ENCODE data around the gene RPS6KA3. TPM values are rescaled to one million over a fixed set of nuclear protein-coding genes. Genes with fewer than 3 reads are reported as not detected.

Gene RPS6KA3
- total and polyA plus RNA-seq, 9 of the 15 experiments (the other 6 are each of a cell fraction or from before 2014, with no cell fraction given), result 10.9 to 61.9 (median 37.4) TPM

GRCh38 chrX:20265221-20265725, 1.4 kb downstream of the RPS6KA3 start (continued):
- TF ChIP-seq, protein P1, sequence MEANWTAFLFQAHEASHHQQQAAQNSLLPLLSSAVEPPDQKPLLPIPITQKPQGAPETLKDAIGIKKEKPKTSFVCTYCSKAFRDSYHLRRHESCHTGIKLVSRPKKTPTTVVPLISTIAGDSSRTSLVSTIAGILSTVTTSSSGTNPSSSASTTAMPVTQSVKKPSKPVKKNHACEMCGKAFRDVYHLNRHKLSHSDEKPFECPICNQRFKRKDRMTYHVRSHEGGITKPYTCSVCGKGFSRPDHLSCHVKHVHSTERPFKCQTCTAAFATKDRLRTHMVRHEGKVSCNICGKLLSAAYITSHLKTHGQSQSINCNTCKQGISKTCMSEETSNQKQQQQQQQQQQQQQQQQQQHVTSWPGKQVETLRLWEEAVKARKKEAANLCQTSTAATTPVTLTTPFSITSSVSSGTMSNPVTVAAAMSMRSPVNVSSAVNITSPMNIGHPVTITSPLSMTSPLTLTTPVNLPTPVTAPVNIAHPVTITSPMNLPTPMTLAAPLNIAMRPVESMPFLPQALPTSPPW (CRISPR knock-in tag; IDR thresholded peaks at IDR 0.05), result peak; percentile 24; the same call in 1 of the 2 replicates

GRCh38 chrX:20263474-20263873, 3.2 kb downstream of the RPS6KA3 start:
- POLR2A ChIA-PET, result interaction anchor here (0.6 to 1.3 kb wide), 2 partner anchors 10 to 63 kb away, joined by 3 to 4 read pairs; no protein-coding TSS in a partner anchor
- ATAC-seq (no peak), FAIRE-seq (no peak), DNase-seq (ENCODE audit: extremely low read depth in 1 of 4, low spot score in 3 of 4) (peak in 1 of 4 experiments; percentile 7)
- no TSS peak for BruUV-seq (replicated peaks)
- Histone ChIP-seq H3K9me1 (ENCODE audit: control insufficient read depth, insufficient read depth, low read length) (no peaks in the 10 kb centered on the region), H4K20me1 (replicated peaks; ENCODE audit: control insufficient read depth, insufficient read depth, low read length) (no peaks in the 10 kb centered on the region), H3K36me3 (ENCODE audit: control insufficient read depth, insufficient read depth, low read length) (peaks cover 7% of the 10 kb centered on the region; the same call in 2 of the 3 replicates), H3K4me3 (no peak overlapping the region), H3K27ac (ENCODE audit: extremely low read depth, low read depth, low read length) (peak overlapping the region; percentile 47; the same call in 1 of the 3 replicates), H3K9ac (ENCODE audit: insufficient read depth in 1 of 2, low read depth in 2 of 2, low read length in 2 of 2) (peak overlapping the region in 1 of 2 experiments; percentile 84; a peak in 2 of 4 replicates), H3K79me2 (ENCODE audit: control insufficient read depth, insufficient read depth, low read length) (peaks cover 75% of the 10 kb centered on the region), H3K4me2 (ENCODE audit: insufficient read depth, low read length) (peak overlapping the region; percentile 12; the same call in 1 of the 2 replicates), H3K27me3 (ENCODE audit: control insufficient read depth in 2 of 2, insufficient read depth in 2 of 2, low read length in 2 of 2) (no peaks in the 10 kb centered on the region), H2AFZ (ENCODE audit: low read depth, low read length) (no peak overlapping the region), H3K4me1 (replicated peaks in 1 of 2; ENCODE audit: control insufficient read depth in 2 of 2, insufficient read depth in 2 of 2, low read length in 2 of 2) (peaks cover 14 to 22% of the 10 kb centered on the region in 2 experiments), H3K9me3 (replicated peaks; ENCODE audit: control insufficient read depth, insufficient read depth, low read depth, low read length) (no peaks in the 10 kb centered on the region)
- in situ Hi-C loops (cut with MboI), result no loop called here
- intact Hi-C loops (cut with micrococcal nuclease), result loop anchor here (10.0 kb wide), 1 partner anchor 101 kb away; no protein-coding TSS in a partner anchor
- TF ChIP-seq ZNF280A (IDR thresholded peaks at IDR 0.05; ENCODE audit: low read depth, partially characterized antibody) (no peak), HMBOX1 (IDR thresholded peaks at IDR 0.05) (peak; percentile 56; the same call in 1 of the 2 replicates), U2AF1 (optimal IDR thresholded peaks at IDR 0.05; ENCODE audit: low read depth, low read length) (no peak)
- WGBS (ENCODE audit: insufficient coverage, low coverage, missing lambda C conversion rate), result 0% methylated on average over 2 of the region's 2 CpGs
- CTCF ChIA-PET (ENCODE audit: low intra/inter-chr PET ratio), result no interaction called here
